GM19240 (cell line): Measurements from ENCODE around the gene CCNG2.
A peak's percentile ranks its signal among the peaks of the same experiment; 100 is the strongest.

Experiments
- DNase-seq: peaks from one replicate; pipeline ENCODE4 v3.0.0; 2011; ENCODE audit warnings: low spot score; ENCODE audit not compliant: insufficient read length

CCNG2 gene

DNA sequence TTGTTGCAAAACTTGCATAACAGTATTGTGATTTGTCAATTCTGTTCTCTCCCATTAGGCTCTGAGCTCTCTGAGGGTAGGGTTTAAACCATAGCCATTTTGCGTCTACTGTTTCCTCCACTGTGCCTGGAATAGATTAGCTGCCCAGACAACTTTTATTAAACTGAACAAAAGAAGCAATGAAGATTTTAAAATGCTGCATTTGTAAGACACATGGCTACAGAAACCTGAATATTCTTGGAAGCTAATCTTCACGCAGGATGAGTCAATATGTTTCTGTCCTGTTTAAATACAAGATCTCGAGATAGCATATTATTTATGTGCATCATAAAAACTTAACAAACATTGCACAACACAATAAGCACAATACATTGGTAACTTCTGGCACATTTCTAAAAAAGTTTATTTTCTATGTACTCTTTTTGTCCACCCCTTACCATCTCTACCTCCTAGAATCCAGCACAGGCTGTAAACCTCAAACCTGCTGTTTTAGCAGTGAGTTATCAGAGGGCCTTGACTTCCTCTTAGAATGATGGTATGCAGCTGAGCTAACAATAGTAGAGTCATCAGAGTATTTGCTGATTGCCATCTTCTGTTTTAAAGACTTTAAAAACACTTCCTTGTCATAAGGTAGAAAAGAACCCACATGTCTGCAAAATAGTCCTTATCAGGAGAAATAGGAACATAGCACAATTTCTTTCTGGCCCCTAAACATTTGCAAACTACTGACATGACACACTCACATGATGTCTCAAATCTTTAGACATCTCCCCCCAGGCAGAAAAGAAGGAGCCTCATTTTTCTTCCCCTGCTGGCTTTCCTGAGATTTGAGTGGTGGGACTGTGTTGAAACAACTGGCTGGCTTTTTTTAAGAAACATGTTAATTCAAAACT, 10.6 kb upstream of the CCNG2 start:
- DNase-seq = no peak

DNA sequence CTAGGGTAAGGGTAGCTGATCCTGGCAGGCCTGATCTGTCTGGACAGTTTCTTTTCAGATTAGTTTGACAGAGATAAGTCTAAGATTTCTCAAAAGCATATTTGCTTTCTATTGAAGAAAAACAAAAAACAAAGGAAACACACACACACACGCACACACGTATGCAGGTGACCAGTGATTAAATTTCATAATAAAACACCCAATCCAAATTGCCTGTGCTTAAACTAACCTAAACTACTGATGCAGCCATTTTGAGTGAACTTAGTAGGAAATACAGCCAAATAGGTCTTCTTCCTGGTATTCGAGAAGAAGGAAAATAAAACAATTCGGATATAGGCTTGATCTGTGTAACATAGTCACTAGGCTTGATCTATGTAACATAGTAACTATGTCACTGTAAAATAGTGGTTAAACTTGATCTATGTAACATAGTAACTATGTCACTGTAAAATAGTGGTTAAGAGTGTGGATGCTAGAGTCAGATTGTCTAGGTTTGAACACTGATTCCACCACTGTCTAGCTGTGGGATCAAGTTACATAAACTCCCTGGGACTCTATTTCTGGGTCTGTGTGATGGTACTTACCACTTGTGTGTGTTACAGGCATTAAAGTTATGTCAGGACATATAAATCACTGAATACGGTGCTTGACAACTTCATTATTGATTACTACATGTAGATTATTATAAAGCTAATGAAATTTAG, 9.8 kb upstream of the CCNG2 start:
- DNase-seq = no peak

DNA sequence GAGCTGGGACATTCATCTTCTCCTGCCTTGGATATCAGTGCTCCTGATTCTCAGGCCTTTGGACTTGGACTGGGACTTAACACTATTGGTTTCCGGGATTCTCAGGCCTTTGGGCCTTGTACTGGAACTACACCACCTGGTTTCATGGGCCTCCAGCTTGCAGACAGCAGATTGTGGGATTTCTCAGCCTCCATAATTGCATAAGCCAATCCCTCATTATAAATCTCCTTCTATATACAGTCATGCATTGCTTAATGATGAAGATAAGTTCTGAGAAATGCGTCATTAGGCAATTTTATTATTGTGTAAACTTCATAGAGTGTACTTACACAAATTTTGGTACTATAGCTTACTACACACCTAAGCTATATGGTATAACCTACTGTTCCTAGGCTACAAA, 8.9 kb upstream of the CCNG2 start:
- no peak for DNase-seq

DNA sequence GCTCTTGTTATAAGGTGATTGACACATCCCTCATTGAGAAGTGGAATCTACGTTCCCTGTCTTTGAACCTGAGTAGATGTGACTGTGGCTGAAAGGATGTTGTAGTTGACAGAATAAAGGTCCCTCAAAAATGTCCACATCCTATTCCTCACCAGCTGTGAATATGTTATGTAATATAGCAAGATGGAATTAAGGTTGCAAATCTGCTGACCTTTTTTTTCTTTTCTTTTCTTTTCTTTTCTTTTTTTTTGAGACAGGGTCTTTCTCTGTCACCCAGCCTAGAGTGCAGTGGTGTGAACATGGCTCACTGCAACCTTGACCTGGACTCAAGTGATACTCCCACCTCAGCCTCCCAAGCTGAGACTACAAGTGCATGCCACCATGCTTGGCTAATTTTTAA, 7.2 kb upstream of the CCNG2 start:
- DNase-seq = no peak

DNA sequence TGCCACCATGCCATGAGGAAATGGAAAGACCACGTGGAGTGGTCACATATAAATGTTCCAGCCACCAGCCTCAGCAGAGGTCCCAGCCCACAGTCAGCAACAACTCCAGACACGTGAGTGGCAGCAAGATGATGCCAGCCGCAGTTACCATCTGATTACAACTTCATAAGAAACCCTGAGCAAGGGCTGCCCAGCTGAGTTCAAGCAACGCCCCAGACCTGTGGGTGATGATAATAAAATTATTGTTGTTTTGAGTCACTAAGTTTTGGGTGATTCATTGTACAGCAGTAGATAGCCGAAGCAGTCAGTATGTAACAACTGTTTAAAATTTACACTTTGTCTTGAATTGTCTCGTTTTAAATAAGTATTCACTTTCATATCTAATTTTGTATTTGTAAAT, 5.8 kb upstream of the CCNG2 start:
- DNase-seq = no peak

DNA sequence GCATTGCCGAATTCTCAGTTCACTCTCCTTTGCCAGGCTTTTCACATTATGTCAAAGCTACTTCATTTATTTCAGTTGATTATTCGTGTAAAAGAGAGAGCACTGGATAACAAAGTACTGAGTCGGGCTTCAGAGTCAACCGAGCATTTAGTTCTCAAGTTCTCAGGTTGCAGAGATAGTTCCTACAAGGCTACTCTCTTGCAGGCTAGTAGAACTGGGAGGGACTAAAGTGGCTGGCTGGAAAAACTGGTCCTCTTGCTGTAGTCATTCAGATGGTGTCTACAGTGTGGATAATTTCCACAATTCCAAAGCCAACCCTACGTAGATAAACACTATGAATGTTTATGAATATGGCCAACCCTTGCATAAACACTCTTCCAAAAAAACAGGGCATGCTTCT, 4.6 kb upstream of the CCNG2 start:
- DNase-seq = no peak

DNA sequence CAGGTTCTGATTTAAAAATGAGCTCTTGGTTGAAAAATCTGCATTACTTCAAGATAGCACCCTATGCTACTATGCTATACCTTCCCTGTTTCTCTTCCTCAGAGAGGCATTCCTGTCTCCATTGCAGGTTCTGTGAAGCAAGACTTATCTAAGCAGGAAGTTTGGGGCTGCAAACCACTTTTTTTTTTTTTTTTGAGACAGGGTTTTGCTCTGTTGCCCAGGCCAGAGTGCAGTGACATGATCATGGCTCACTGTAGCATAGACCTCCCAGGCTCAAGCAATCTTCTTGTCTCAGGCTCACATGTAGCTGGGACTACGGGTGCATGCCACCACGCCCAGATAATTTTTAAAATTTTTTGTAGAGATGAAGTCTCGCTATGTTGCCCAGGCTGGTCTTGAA, 4.0 kb upstream of the CCNG2 start:
- no peak for DNase-seq

DNA sequence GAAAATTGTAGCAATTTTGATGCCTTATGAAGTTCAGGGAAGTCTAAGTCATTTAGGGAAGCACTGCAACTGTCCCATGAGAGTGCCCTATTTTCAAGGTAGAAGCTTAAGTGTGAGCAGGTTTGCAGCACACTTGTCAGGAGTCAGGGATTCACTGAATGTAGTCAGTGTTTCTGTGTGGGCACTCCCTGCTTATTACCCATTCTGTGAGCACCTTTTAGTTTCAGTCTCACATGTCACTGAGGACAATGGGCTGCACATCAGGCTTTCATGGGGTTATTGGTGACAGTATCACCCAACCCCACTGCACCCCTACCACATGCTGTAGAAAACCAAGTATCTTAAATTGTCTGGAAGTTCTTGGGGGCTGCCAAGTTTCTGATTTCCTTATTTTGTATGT, 2.9 kb upstream of the CCNG2 start:
- DNase-seq = no peak

DNA sequence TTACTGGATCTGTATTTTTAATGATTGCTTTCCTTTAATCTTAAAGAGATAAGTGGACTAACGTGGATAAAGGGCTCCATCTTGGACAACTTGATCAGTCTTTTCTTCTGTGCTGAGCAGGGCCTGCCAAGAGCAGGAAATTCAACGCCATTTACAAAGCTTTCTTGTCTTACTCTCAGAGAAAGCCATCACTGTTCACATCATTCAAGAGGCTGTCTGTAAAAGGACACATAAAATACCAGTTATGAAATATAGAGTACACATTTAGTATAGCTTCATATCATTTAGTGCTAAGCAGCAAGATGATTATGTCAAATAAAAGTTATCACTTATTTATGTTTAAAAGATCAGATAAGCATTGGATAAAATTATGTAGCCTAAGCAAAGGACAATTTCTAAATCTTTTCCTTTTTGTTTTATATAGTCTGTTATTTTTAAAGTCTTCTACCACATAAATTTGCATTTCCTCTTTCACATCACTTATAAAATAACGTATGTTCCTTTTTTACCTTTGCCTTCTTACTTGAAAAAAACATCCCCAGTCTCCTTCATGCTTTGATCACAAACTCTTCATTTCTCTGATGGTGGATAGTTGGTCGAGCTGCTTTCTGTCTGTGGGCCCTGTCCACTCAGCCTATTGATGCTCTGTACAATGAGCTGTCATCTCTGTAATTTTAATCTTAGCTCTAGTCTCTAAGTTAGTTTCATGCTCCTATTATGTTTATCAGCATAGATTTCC, 2.1 kb upstream of the CCNG2 start:
- no peak for DNase-seq

DNA sequence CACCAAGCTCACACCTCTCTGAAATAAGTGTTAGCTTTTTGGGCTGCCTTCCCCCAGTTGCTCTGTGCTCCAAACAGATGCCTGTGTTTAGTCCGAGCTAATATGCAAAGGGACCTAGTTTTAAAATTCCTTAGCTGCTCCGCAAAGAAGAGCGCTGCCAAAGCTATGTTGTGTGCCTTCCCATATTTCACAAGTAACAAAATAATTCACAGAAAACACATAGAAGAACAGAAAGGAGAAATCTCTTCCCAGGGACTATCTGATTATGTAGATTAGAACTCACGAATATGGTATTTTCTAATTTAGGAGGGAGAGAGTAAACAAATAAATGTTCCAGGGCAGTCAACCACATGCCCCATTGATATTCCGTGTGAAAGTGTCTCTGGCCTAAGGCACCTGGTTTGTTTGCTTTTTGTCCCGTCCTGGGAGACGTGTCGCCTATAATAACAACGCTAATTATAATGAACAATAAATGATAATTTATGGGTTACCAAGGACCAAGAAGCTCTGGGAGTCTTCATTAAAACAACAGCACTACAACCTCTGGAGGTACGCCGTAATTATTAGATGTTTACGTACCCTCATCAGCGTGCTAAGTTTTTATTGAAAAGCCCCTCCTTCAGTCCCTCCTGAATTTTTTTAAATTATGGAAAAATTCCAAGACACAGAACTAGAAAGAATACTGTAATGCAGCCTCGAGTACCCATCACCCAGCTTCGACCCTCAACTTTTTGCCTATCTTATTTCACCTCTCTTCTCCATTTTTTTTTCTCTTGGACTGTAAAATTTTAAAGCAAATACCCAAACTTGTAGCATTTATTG, 1.2 kb upstream of the CCNG2 start:
- no peak for DNase-seq

DNA sequence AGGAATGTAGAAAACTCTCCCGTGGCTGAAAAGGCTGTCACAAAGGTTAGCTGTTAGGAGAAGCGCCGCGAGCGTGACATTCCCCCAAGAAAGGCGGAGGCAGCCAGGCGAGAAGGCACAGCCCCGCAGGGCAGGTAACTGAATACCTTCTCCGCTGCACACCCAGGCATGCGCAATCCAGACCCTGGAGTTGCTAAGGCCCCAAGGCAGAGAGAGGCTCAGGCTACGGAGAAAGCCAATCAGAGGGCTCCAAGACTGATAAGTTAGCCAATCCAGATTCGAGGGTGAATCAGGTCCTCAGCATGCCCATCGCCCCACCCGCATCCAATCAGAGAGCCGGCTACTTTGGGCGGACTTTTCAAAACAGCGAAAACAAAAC, 485 bp upstream of the CCNG2 start:
- peak; percentile 85 for DNase-seq

DNA sequence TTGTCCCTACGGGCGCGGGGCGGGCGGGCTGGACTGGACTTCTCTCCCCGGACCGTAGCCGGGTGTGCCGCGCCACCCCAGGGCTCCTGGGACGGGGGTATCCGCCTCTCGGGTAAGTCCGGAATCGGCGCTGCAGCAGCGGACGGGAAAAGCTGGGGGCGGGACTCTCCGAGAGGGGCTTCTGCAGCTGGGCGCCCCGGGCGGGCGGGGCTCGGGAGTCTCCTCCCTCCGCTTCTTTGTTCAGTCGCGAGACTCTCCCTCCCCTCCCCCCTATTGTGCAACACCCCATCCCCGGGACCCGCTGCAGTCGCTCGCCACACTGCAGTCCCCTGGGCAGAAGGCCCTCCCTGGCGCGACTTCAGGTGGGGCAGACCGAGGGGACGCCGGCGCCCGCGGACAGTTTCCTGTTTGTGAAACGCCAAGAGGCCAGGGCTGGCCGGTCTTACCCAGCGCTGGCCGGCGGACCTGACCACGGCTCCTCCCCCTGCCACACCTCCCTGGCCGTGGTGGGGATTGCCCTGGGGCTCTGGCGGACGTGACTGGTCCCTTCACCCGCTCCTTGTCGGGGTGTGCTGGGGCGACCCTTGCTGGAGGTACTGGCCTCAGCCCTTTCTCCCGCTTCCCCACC, 966 bp downstream of the CCNG2 start:
- peak; percentile 37 for DNase-seq

DNA sequence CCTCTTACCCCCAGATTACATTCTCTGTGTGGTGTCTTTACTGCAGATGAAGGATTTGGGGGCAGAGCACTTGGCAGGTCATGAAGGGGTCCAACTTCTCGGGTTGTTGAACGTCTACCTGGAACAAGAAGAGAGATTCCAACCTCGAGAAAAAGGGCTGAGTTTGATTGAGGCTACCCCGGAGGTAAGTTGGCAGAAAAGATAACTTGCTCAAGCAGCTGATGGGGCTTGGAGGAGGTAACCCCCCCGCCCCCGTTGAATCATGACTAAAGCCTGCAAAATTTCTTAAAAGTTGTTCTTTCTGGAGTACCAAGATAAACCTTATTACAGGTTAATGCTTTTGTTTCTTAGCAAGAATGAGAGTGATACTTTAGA, 1.5 kb downstream of the CCNG2 start:
- no peak for DNase-seq

DNA sequence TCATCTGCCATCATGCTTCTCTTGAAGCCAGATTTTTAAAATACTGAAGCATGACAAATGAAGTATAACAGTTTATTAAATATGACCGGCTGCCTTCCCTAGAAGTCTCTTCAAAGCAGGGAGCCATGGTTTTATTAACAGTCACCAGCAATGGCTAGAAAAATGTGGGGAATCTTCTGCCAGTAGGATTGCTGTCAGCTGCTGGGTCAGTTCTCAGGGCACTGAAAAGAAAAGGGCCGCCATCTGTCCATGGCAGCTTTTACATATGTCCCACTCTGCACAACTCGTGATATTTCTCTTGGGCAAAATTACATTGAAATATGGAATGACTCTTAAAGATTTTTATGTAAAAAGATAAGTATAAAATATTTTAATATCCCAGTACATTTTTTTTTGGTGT, 2.8 kb downstream of the CCNG2 start:
- DNase-seq = no peak

DNA sequence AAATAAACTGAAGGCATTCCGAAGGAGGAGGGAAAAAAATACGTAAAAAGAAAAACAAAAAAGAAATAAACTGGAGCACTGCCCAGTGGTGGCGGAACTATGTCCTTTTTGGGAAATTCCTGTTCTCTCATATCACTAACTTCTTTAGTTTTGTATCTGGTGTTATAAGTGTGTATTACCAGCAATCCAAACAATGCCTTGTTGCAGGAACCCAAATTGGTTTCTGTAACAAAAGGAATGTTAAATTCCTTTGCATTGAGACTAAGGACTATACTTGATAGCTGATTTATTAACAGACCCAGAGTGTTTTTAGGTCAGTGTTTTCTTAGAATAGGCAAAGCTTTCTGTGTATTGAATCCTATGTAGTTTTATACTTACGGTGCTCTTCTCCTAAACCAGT, 6.6 kb downstream of the CCNG2 start:
- DNase-seq = no peak

DNA sequence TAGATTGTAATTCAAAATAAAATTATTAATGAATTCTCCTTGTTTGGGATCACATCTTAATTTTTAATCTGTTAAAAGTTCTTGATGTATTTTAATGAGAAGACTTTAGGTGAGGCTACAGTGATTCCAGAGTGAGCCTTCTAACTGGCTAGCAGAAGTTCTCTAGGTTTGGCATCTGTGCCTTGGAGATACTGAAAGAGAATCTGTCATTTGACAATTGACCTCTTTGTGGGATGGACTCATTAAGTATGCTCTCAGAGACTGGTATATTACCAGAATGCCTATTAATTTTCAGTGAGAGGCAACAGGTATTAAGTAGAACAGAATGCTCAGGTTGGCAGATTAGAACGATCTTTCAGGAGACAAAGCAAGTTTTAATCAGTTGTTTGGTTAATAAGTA, 10.2 kb downstream of the CCNG2 start:
- no peak for DNase-seq

DNA sequence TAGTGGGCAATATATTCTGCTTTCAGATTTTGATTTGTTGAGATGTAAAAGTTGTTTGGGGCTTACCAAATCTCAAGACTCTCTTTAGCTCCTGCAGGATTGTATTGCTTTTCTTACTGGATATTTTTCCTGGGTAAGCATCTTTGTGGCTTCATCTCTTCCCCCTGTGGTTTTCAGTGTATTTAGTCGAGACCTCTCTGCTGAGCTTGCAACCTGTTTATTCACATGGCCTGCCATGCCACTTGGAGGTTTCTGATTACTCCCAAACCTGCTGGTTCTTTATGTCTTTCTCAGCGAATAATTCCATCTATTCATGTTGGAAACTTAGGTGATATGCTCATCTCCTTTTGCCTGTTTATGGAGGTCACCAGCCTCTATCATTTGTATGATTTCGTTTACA, 10.9 kb downstream of the CCNG2 start:
- no peak for DNase-seq

DNA sequence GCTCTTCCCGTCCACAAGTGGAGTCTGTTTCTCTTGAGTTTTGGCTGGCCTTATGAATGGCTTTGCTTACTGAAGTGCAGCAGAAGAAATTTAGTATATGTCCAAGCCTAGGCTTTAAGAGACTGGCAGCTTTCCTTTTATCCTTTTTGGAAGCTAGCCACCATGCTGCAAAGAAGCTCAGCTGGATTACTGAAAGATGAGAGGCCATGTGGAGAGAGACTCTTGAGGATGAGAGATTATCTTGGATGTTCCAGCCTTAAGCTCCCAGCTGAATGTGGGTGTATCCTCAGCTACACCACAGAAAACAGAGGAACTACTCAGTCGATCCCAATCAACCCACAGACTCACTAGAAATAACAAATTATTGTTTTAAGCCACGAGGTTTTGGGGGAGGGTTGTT, 12.5 kb downstream of the CCNG2 start:
- DNase-seq = no peak

DNA sequence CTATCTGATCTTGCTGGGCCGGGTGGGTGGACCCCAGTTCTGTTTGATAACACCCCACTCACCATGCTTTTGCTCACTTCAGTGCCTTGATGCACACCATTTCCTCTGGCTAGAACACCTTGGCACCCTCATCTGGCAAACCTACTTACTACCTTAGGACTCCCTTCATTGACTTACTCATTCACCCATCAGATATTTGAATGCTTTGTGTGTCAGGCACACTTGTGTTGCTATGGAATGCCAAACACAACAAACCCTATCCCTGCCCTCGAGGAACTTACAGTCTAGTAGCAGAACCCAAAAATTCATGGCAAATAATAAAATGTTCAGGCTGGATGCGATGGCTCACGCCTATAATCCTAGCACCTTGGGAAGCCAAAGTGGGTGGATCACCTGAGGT, 13.9 kb downstream of the CCNG2 start:
- no peak for DNase-seq

DNA sequence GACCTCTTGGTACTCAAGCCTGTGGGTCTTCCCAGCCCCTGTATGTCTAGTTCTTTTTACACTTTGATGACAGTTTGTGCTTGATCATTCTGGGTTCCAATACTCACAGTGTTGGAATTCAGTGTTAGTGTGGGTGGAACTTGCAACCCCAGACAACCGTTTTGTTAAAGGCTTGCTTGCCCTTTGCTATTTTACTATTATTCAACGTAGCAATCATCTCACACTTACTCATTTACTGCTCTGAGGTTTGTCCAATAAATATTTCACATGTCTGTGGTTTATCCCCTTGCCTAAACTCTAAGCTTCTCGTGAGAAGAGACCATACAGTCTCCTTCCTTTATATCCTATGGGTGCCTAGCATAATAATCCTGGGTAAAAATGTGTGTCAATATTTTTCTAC, 15.3 kb downstream of the CCNG2 start:
- DNase-seq = no peak

DNA sequence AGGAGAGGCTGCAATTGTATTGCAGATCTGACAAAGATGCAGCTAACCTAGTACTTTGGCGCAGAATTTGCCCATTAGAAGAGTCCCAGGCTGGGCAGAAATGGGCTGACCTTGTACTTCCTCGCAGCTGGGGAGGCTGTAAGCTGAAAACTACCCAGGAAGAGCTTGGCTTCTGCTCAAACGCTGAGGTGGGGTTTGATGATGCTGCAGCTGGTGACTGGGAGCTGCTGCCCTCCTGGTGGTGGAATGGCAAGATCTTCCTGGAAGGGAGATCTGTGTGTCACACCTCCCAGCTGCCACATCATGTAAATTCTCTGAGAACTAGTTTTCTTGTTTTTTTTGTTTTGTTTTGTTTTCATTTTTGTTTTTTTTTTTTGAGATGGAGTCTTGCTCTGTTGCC, 17.4 kb downstream of the CCNG2 start:
- no peak for DNase-seq
